ENCODE data around the gene PLGRKT. TPM values are rescaled to one million over a fixed set of nuclear protein-coding genes. Genes with fewer than 3 reads are reported as not detected.
A peak's percentile ranks its signal among the peaks of the same experiment; 100 is the strongest.

Gene PLGRKT
- total RNA-seq, 1 donor from 2014 or later: 22.9 TPM

- no peak overlapping the region for H3K4me3 ChIP-seq (ENCODE audit: low read depth, low read length)
- FAIRE-seq (peak; percentile 55), DNase-seq (ENCODE audit: low read depth) (peak; percentile 92)
- TF ChIP-seq CTCF (IDR thresholded peaks at IDR 0.05; ENCODE audit: insufficient read depth, low read length, severe bottlenecking): no peak
- H3K27me3 ChIP-seq (ENCODE audit: control insufficient read depth, insufficient read depth, low read length): no peaks in the 10 kb centered on the region
- peaks cover 4% of the 10 kb centered on the region for H3K36me3 ChIP-seq (ENCODE audit: control insufficient read depth, insufficient read depth, low read length)
These were observed 21.6 kb upstream of the PLGRKT start for GRCh38 chr9:5459289-5459829.

GRCh38 chr9:5455181-5455580 lies 17.5 kb upstream of the PLGRKT start:
- Histone ChIP-seq H3K27me3 (ENCODE audit: control insufficient read depth, insufficient read depth, low read length) (no peaks in the 10 kb centered on the region), H3K36me3 (ENCODE audit: control insufficient read depth, insufficient read depth, low read length) (peaks cover 2% of the 10 kb centered on the region), H3K4me3 (ENCODE audit: low read depth, low read length) (no peak overlapping the region)
- DNase-seq (ENCODE audit: low read depth) (peak; percentile 96), FAIRE-seq (no peak)
- no peak for TF ChIP-seq CTCF (IDR thresholded peaks at IDR 0.05; ENCODE audit: insufficient read depth, low read length, severe bottlenecking)

GRCh38 chr9:5453673-5454072 lies 15.9 kb upstream of the PLGRKT start:
- FAIRE-seq (no peak), DNase-seq (ENCODE audit: low read depth) (no peak)
- Histone ChIP-seq H3K36me3 (ENCODE audit: control insufficient read depth, insufficient read depth, low read length) (peaks cover 2% of the 10 kb centered on the region), H3K27me3 (ENCODE audit: control insufficient read depth, insufficient read depth, low read length) (no peaks in the 10 kb centered on the region), H3K4me3 (ENCODE audit: low read depth, low read length) (no peak overlapping the region)
- no peak for TF ChIP-seq CTCF (IDR thresholded peaks at IDR 0.05; ENCODE audit: insufficient read depth, low read length, severe bottlenecking)

- FAIRE-seq (no peak), DNase-seq (ENCODE audit: low read depth) (peak; percentile 62)
- no peaks in the 10 kb centered on the region for H3K27me3 ChIP-seq (ENCODE audit: control insufficient read depth, insufficient read depth, low read length)
- no peak for TF ChIP-seq CTCF (IDR thresholded peaks at IDR 0.05; ENCODE audit: insufficient read depth, low read length, severe bottlenecking)
- no peak overlapping the region for H3K4me3 ChIP-seq (ENCODE audit: low read depth, low read length)
- no peaks in the 10 kb centered on the region for H3K36me3 ChIP-seq (ENCODE audit: control insufficient read depth, insufficient read depth, low read length)
These were observed 15.3 kb upstream of the PLGRKT start for GRCh38 chr9:5453004-5453403.

- H3K4me3 ChIP-seq (ENCODE audit: low read depth, low read length): no peak overlapping the region
- H3K27me3 ChIP-seq (ENCODE audit: control insufficient read depth, insufficient read depth, low read length): no peaks in the 10 kb centered on the region
- no peak for TF ChIP-seq CTCF (IDR thresholded peaks at IDR 0.05; ENCODE audit: insufficient read depth, low read length, severe bottlenecking)
- DNase-seq (ENCODE audit: low read depth) (no peak), FAIRE-seq (no peak)
- H3K36me3 ChIP-seq (ENCODE audit: control insufficient read depth, insufficient read depth, low read length): no peaks in the 10 kb centered on the region
These were observed 14.5 kb upstream of the PLGRKT start for GRCh38 chr9:5452286-5452609.

GRCh38 chr9:5450359-5451091 lies 12.8 kb upstream of the PLGRKT start, which contains the start of gene CD274:
CD274 (plus strand) TSS chr9:5450542; CDS start chr9:5456114, 5,572 bp downstream.
- peak; percentile 83 for TF ChIP-seq CTCF (IDR thresholded peaks at IDR 0.05; ENCODE audit: insufficient read depth, low read length, severe bottlenecking)
- Histone ChIP-seq H3K27me3 (ENCODE audit: control insufficient read depth, insufficient read depth, low read length) (no peaks in the 10 kb centered on the region), H3K4me3 (ENCODE audit: low read depth, low read length) (peak within 1 kb of the TSS; percentile 59), H3K36me3 (ENCODE audit: control insufficient read depth, insufficient read depth, low read length) (no peaks in the 10 kb centered on the region)
- FAIRE-seq (peak; percentile 60), DNase-seq (ENCODE audit: low read depth) (peak; percentile 85)

Measured in bronchial epithelial cell (primary cell).